GM12878 (cell line): ENCODE data around the gene ME2. TPM values are rescaled to one million over a fixed set of nuclear protein-coding genes. Genes with fewer than 3 reads are reported as not detected.

Experiments used
- BMI1 ChIP-seq: fragments of 450-650 bp; IDR thresholded peaks from 2 replicates; pipeline ENCODE4 v1.6.1; 2016; ENCODE audit warnings: mild to moderate bottlenecking, moderate library complexity, borderline replicate concordance
- CBFB ChIP-seq: IDR thresholded peaks from 2 replicates; pipeline ENCODE4 v1.6.1; 2016; ENCODE audit warnings: antibody characterized with exemption, low read depth
- EED ChIP-seq: sonication (generic); IDR thresholded peaks from 2 replicates; pipeline ENCODE4 v1.6.1; 2016; ENCODE audit warnings: antibody characterized with exemption, low read depth
- FOXM1 ChIP-seq: IDR thresholded peaks from 2 replicates; pipeline ENCODE4 v1.6.1; 2012; ENCODE audit warnings: low read depth, mild to moderate bottlenecking, inconsistent platforms, low read length, moderate library complexity
- IKZF1 ChIP-seq: fragments of 450-650 bp; conservative IDR thresholded peaks from 2 replicates; pipeline ENCODE4 v1.6.1; 2017; ENCODE audit warnings: antibody characterized with exemption, mild to moderate bottlenecking
- IKZF2 ChIP-seq, 2 experiments: fragments of 450-650 bp; IDR thresholded peaks; 2 replicates each; pipeline ENCODE4 v1.6.1; 2017; ENCODE audit warnings: mild to moderate bottlenecking in 2 of 2, moderate library complexity in 2 of 2
- JUND ChIP-seq: IDR thresholded peaks from 2 replicates; pipeline ENCODE4 v1.6.1; 2012; ENCODE audit warnings: low read depth, mild to moderate bottlenecking, low read length, improper control_type of control experiment, moderate library complexity
- KAT2A ChIP-seq: conservative IDR thresholded peaks from 2 replicates; pipeline ENCODE4 v1.6.1; 2011; ENCODE audit warnings: low read depth, low read length; ENCODE audit not compliant: control insufficient read depth
- MXI1 ChIP-seq: fragments of 150-350 bp; IDR thresholded peaks from 2 replicates; pipeline ENCODE4 v1.6.1; 2011; ENCODE audit warnings: low read depth, mild to moderate bottlenecking, inconsistent platforms, low read length, improper control_type of control experiment
- MYC ChIP-seq: IDR thresholded peaks from 2 replicates; pipeline ENCODE4 v1.6.1; 2011; ENCODE audit warnings: mild to moderate bottlenecking, low read length, moderate library complexity, inconsistent platforms; ENCODE audit not compliant: insufficient read depth, insufficient replicate concordance, insufficient read length, severe bottlenecking
- NFIC ChIP-seq: IDR thresholded peaks from 2 replicates; pipeline ENCODE4 v1.6.1; 2012; ENCODE audit warnings: low read depth, mild to moderate bottlenecking, inconsistent platforms, low read length, moderate library complexity
- PAX8 ChIP-seq: fragments of 450-650 bp; IDR thresholded peaks from 2 replicates; pipeline ENCODE4 v1.6.1; 2017; ENCODE audit warnings: mild to moderate bottlenecking, moderate library complexity
- PML ChIP-seq: IDR thresholded peaks from 2 replicates; pipeline ENCODE4 v1.6.1; 2012; ENCODE audit warnings: low read length, inconsistent platforms
- RAD51 ChIP-seq: fragments of 450-650 bp; IDR thresholded peaks from 2 replicates; pipeline ENCODE4 v1.6.1; 2016; ENCODE audit warnings: moderate library complexity, mild to moderate bottlenecking, inconsistent platforms
- REST ChIP-seq: IDR thresholded peaks from 2 replicates; pipeline ENCODE4 v1.6.1; 2012; ENCODE audit warnings: mild to moderate bottlenecking, low read depth, low read length
- SMARCA5 ChIP-seq: fragments of 450-650 bp; IDR thresholded peaks from 2 replicates; pipeline ENCODE4 v1.6.1; 2017; ENCODE audit warnings: mild to moderate bottlenecking
- SREBF1 ChIP-seq: IDR thresholded peaks from 2 replicates; pipeline ENCODE4 v1.6.1; 2012; ENCODE audit warnings: mild to moderate bottlenecking, low read length
- SUZ12 ChIP-seq: fragments of 200-600 bp; sonication (generic); IDR thresholded peaks from one replicate; pipeline ENCODE4 v1.6.1; 2018; ENCODE audit warnings: antibody characterized with exemption, mild to moderate bottlenecking; ENCODE audit not compliant: unreplicated experiment
- WRNIP1 ChIP-seq: IDR thresholded peaks from 2 replicates; pipeline ENCODE4 v1.6.1; 2011; ENCODE audit warnings: low read depth, low read length, improper control_type of control experiment, borderline replicate concordance
- YBX1 ChIP-seq: fragments of 450-650 bp; IDR thresholded peaks from 2 replicates; pipeline ENCODE4 v1.6.1; 2016; ENCODE audit warnings: antibody characterized with exemption
- ZNF207 ChIP-seq: fragments of 450-650 bp; IDR thresholded peaks from 2 replicates; pipeline ENCODE4 v1.6.1; 2014; ENCODE audit warnings: antibody characterized with exemption, mild to moderate bottlenecking, borderline replicate concordance
- ZNF217 ChIP-seq: fragments of 450-650 bp; IDR thresholded peaks from 2 replicates; pipeline ENCODE4 v1.6.1; 2017; ENCODE audit warnings: antibody characterized with exemption, mild to moderate bottlenecking
- ZNF24 ChIP-seq: fragments of 450-650 bp; IDR thresholded peaks from 2 replicates; pipeline ENCODE4 v1.6.1; 2017; ENCODE audit warnings: antibody characterized with exemption, mild to moderate bottlenecking
- ZNF274 ChIP-seq: IDR thresholded peaks from one replicate; pipeline ENCODE4 v1.8.0; 2011; ENCODE audit not compliant: insufficient read length, insufficient read depth
- ZNF592 ChIP-seq: fragments of 450-650 bp; IDR thresholded peaks from 2 replicates; pipeline ENCODE4 v1.6.1; 2017; ENCODE audit warnings: mild to moderate bottlenecking, moderate library complexity
- polyA plus RNA-seq, 11 experiments: library from polyadenylated mRNA; depleted of rRNA in 4 of 11; unstranded in 6 of 11; stranded (reverse) in 5 of 11; fragments of >200 nt; fragmentation: Nextera tagmentation in 4 of 11; fragmentation: Illumina TruSeq in 1 of 11; extraction: Ambion mirVana in 4 of 11; extraction: Trizol in 1 of 11; gene quantifications; 1 replicate in 1 of 11; 2 replicates in 10 of 11; pipeline versions ENCODE4 v1.2.1 to v1.2.3, GENCODE V29; 2011 to 2016; ENCODE audit warnings: inconsistent platforms in 2 of 11, missing spikeins in 2 of 11, low read depth in 1 of 11
- total RNA-seq, 4 experiments: library from RNA; depleted of rRNA in 3 of 4; stranded (reverse); fragments of >200 nt in 3 of 4; fragmentation: Illumina TruSeq in 1 of 4; extraction: Trizol in 1 of 4; gene quantifications; 2 replicates each; pipeline versions ENCODE4 v1.2.1 to v1.2.3, GENCODE V29; 2013 to 2021

The ME2 gene
- total and polyA plus RNA-seq, 10 of the 15 experiments (the other 5 are each of a cell fraction or from before 2014, with no cell fraction given): 41.3 to 155 (median 133) TPM

GRCh38 chr18:50878345-50879301 is at the start of gene ME2 (continued):
- TF ChIP-seq REST (no peak), MXI1 (peak; percentile 1; the same call in 1 of the 2 replicates), NFIC (no peak), MYC (peak; percentile 22), IKZF1 (peak; percentile 76), PAX8 (no peak), JUND (no peak), SUZ12 (no peak), ZNF592 (no peak), SREBF1 (no peak), CBFB (no peak), WRNIP1 (no peak), ZNF274 (no peak), ZNF217 (no peak), IKZF2 (IDR thresholded peaks at IDR 0.05) (peak; percentile 42 to 58; a peak in 2 of 4 replicates), RAD51 (no peak), KAT2A (no peak), PML (no peak; the same call in 1 of the 2 replicates), YBX1 (no peak), SMARCA5 (0 out of 2 replicates have a peak, but pooled peaks have one; percentile 61), FOXM1 (no peak), ZNF24 (peak; percentile 53; the same call in 1 of the 2 replicates), EED (0 out of 2 replicates have a peak, but pooled peaks have one; percentile 37), BMI1 (no peak), ZNF207 (peak; percentile 78; the same call in 1 of the 2 replicates)
